Nephron (organoid): ENCODE data around the gene MSI2.

Experiments
- H3K27ac Mint-ChIP-seq, 3 experiments: 2 replicates each; pipeline ENCODE4 v1.8.0; 2020; ENCODE audit warnings: mixed read lengths in 3 of 3, mild to moderate bottlenecking in 2 of 3, moderate library complexity in 1 of 3
- H3K27me3 Mint-ChIP-seq: 2 replicates; pipeline ENCODE4 v1.8.0; 2021; ENCODE audit warnings: low read depth, mild to moderate bottlenecking, moderate library complexity, mixed read lengths
- H3K36me3 Mint-ChIP-seq: 2 replicates; pipeline ENCODE4 v1.8.0; 2020; ENCODE audit warnings: low read depth, mixed read lengths
- H3K4me1 Mint-ChIP-seq: 2 replicates; pipeline ENCODE4 v1.8.0; 2020; ENCODE audit warnings: mixed read lengths
- H3K4me3 Mint-ChIP-seq, 3 experiments: 2 replicates each; pipeline ENCODE4 v1.8.0; 2020; ENCODE audit warnings: mild to moderate bottlenecking in 3 of 3, mixed read lengths in 3 of 3, moderate library complexity in 2 of 3
- H3K9me3 Mint-ChIP-seq: 2 replicates; pipeline ENCODE4 v1.8.0; 2020; ENCODE audit warnings: mixed read lengths
- TF ChIP-seq, protein P1 (sequence below), 3 experiments: fragments of 200-600 bp; sonication (generic); IDR thresholded peaks; one replicate each; pipeline ENCODE4 v1.5.0; 2021; ENCODE audit warnings: antibody characterized with exemption in 3 of 3; ENCODE audit not compliant: unreplicated experiment in 3 of 3

The MSI2 gene

DNA sequence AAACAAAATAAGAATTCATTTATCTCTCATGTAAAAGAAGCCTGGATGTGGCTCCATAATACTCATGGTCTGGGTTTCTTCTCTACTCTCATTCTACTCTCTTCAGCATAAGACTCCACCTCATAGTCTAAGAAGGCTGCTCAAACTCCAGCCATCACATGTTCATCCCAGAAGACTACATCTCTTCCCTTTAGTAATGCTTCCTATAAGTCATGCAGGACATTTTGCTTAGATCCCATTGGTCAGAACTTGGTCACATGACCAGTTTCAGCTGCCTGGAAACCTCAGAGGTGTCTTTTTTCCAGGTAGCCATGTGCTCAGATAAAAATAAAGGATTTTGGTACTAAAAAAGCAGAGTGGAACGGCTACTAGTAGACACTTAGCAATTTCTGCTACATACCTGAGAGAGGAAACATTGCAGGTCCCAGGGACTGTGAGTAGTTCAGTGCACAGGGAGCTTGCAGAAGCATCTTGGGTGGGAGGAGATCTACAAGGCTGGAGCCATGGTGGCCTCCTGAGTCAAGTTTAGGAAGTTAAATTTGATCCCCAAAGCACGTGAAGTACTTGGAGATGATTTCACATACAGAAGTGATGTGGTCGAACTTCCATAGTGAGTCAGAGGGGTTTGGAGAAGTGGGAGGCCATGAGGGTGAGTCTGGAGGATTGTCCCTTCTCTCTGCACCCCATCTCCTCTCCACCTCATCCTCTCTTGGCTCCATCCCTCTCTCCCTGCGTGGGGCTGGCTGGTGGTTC lies 378.6 kb downstream of the MSI2 start:
- no peak overlapping the region for H3K4me3 Mint-ChIP-seq
- TF ChIP-seq, protein P1, sequence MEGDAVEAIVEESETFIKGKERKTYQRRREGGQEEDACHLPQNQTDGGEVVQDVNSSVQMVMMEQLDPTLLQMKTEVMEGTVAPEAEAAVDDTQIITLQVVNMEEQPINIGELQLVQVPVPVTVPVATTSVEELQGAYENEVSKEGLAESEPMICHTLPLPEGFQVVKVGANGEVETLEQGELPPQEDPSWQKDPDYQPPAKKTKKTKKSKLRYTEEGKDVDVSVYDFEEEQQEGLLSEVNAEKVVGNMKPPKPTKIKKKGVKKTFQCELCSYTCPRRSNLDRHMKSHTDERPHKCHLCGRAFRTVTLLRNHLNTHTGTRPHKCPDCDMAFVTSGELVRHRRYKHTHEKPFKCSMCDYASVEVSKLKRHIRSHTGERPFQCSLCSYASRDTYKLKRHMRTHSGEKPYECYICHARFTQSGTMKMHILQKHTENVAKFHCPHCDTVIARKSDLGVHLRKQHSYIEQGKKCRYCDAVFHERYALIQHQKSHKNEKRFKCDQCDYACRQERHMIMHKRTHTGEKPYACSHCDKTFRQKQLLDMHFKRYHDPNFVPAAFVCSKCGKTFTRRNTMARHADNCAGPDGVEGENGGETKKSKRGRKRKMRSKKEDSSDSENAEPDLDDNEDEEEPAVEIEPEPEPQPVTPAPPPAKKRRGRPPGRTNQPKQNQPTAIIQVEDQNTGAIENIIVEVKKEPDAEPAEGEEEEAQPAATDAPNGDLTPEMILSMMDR (IDR thresholded peaks at IDR 0.05; ENCODE audit: unreplicated experiment in 3 of 3) = no peak
- H3K27ac Mint-ChIP-seq = no peak overlapping the region
- H3K27me3 Mint-ChIP-seq = peaks cover 17% of the 10 kb centered on the region
- H3K9me3 Mint-ChIP-seq = no peaks in the 10 kb centered on the region
- H3K4me1 Mint-ChIP-seq = peaks cover 16% of the 10 kb centered on the region
- H3K36me3 Mint-ChIP-seq = peaks cover 63% of the 10 kb centered on the region

- Mint-ChIP-seq H3K27me3 (peaks cover 13% of the 10 kb centered on the region), H3K36me3 (peaks cover 70% of the 10 kb centered on the region), H3K27ac (peak overlapping the region in 2 of 3 experiments; percentile 40 to 58), H3K9me3 (no peaks in the 10 kb centered on the region), H3K4me1 (peaks cover 16% of the 10 kb centered on the region), H3K4me3 (no peak overlapping the region)
- TF ChIP-seq, protein P1 (IDR thresholded peaks at IDR 0.05; ENCODE audit: unreplicated experiment in 3 of 3) = no peak
These were observed 380.0 kb downstream of the MSI2 start for GRCh38 chr17:57636274-57636673.

- Mint-ChIP-seq H3K4me3 (no peak overlapping the region), H3K4me1 (peaks cover 16% of the 10 kb centered on the region), H3K36me3 (peaks cover 64% of the 10 kb centered on the region), H3K9me3 (no peaks in the 10 kb centered on the region), H3K27ac (peak overlapping the region in 2 of 3 experiments; percentile 16 to 40), H3K27me3 (peaks cover 9% of the 10 kb centered on the region)
- TF ChIP-seq, protein P1 (IDR thresholded peaks at IDR 0.05; ENCODE audit: unreplicated experiment in 3 of 3) = no peak
These were observed 380.8 kb downstream of the MSI2 start for GRCh38 chr17:57636985-57637665.

GRCh38 chr17:57637666-57638010 lies 381.3 kb downstream of the MSI2 start:
- H3K4me3 Mint-ChIP-seq = no peak overlapping the region
- H3K4me1 Mint-ChIP-seq = peaks cover 16% of the 10 kb centered on the region
- TF ChIP-seq, protein P1 (IDR thresholded peaks at IDR 0.05; ENCODE audit: unreplicated experiment in 3 of 3) = no peak
- peaks cover 60% of the 10 kb centered on the region for H3K36me3 Mint-ChIP-seq
- H3K27me3 Mint-ChIP-seq = peaks cover 4% of the 10 kb centered on the region
- peak overlapping the region in 2 of 3 experiments; percentile 10 to 40 for H3K27ac Mint-ChIP-seq
- H3K9me3 Mint-ChIP-seq = no peaks in the 10 kb centered on the region

GRCh38 chr17:57638284-57638683 lies 382.0 kb downstream of the MSI2 start:
- no peaks in the 10 kb centered on the region for H3K9me3 Mint-ChIP-seq

More at GRCh38 chr17:57638284-57638683, 382.0 kb downstream of the MSI2 start:
- Mint-ChIP-seq H3K27me3 (peaks cover 4% of the 10 kb centered on the region), H3K4me1 (peaks cover 16% of the 10 kb centered on the region), H3K36me3 (peaks cover 53% of the 10 kb centered on the region), H3K4me3 (no peak overlapping the region), H3K27ac (peak overlapping the region; percentile 29 to 82 (median 76))
- TF ChIP-seq, protein P1 (IDR thresholded peaks at IDR 0.05; ENCODE audit: unreplicated experiment in 3 of 3) = no peak
